GM10847 (cell line): ENCODE measurements around the gene GPR55.

Experiments used
- POLR2A ChIP-seq: IDR thresholded peaks from 2 replicates; pipeline ENCODE4 v1.6.1; 2011; ENCODE audit not compliant: insufficient read length; ENCODE audit errors: extremely low read depth

The GPR55 gene

GRCh38 chr2:230903231-230904150, 21.6 kb downstream of the GPR55 start:
- no peak for TF ChIP-seq POLR2A

- no peak for TF ChIP-seq POLR2A
Observed at GRCh38 chr2:230902180-230902899, 22.7 kb downstream of the GPR55 start.

GRCh38 chr2:230901006-230901405, 24.0 kb downstream of the GPR55 start:
- no peak for TF ChIP-seq POLR2A

- TF ChIP-seq POLR2A, result no peak
Observed at GRCh38 chr2:230900336-230900995, 24.6 kb downstream of the GPR55 start.

- no peak for TF ChIP-seq POLR2A
Observed at GRCh38 chr2:230899786-230900185, 25.3 kb downstream of the GPR55 start.

- TF ChIP-seq POLR2A, result no peak
Observed at GRCh38 chr2:230899287-230899686, 25.8 kb downstream of the GPR55 start.

- TF ChIP-seq POLR2A, result no peak
Observed at GRCh38 chr2:230898713-230899091, 26.3 kb downstream of the GPR55 start.

- no peak for TF ChIP-seq POLR2A
Observed at GRCh38 chr2:230898016-230898712, 26.9 kb downstream of the GPR55 start.

GRCh38 chr2:230896346-230897115, 28.5 kb downstream of the GPR55 start:
- no peak for TF ChIP-seq POLR2A

GRCh38 chr2:230895536-230896345, 29.3 kb downstream of the GPR55 start:
- no peak for TF ChIP-seq POLR2A

GRCh38 chr2:230893841-230894781, 30.9 kb downstream of the GPR55 start:
- TF ChIP-seq POLR2A, result no peak

GRCh38 chr2:230893338-230893737, 31.7 kb downstream of the GPR55 start:
- no peak for TF ChIP-seq POLR2A
